HepG2 (cell line): ENCODE data around the gene VPS4B. TPM values are rescaled to one million over a fixed set of nuclear protein-coding genes. Genes with fewer than 3 reads are reported as not detected.

Experiments
- ARNTL ChIP-seq: sonication (generic); formaldehyde crosslinking; IDR thresholded peaks from 2 replicates; pipeline ENCODE4 v1.4.0; 2020; ENCODE audit warnings: mild to moderate bottlenecking, missing genetic modification reagents
- FOSL1 ChIP-seq: sonication (generic); formaldehyde crosslinking; IDR thresholded peaks from 2 replicates; pipeline ENCODE4 v1.9.0; 2021; ENCODE audit warnings: missing genetic modification reagents, borderline replicate concordance
- FOXA1 ChIP-seq, 2 experiments: fragments of 450-650 bp in 1 of 2; sonication (generic) in 1 of 2; formaldehyde crosslinking in 1 of 2; IDR thresholded peaks; 2 replicates each; pipeline versions ENCODE4 v1.4.0 to v1.6.1; 2016 to 2020; ENCODE audit warnings: missing genetic modification reagents in 1 of 2
- FOXP1 ChIP-seq, 2 experiments: fragments of 450-650 bp in 1 of 2; IDR thresholded peaks; 2 replicates each; pipeline ENCODE4 v1.6.1; 2017 to 2018; ENCODE audit warnings: antibody characterized with exemption in 1 of 2
- KLF11 ChIP-seq: IDR thresholded peaks from 2 replicates; pipeline ENCODE4 v1.6.1; 2016; ENCODE audit warnings: missing compliant biosample characterization
- KMT2A ChIP-seq: sonication (generic); formaldehyde crosslinking; IDR thresholded peaks from 2 replicates; pipeline ENCODE4 v1.4.0; 2020; ENCODE audit warnings: missing genetic modification reagents
- MATR3 ChIP-seq: sonication (generic); formaldehyde crosslinking; IDR thresholded peaks from 2 replicates; pipeline ENCODE4 v1.4.0; 2020; ENCODE audit warnings: missing genetic modification reagents
- NKX3-1 ChIP-seq: sonication (generic); formaldehyde crosslinking; IDR thresholded peaks from 2 replicates; pipeline ENCODE4 v1.5.0; 2020; ENCODE audit warnings: missing genetic modification reagents
- PCBP2 ChIP-seq: fragments of 200-400 bp; formaldehyde crosslinking; optimal IDR thresholded peaks from 2 replicates; pipeline ENCODE3; 2018; ENCODE audit warnings: low read length, low read depth; ENCODE audit not compliant: poor library complexity, severe bottlenecking
- TAF15 ChIP-seq: fragments of 200-400 bp; formaldehyde crosslinking; IDR thresholded peaks from one replicate; pipeline ENCODE4 v1.6.1; 2018; ENCODE audit warnings: mild to moderate bottlenecking, low read depth, low read length; ENCODE audit not compliant: poor library complexity, severe bottlenecking
- ZBTB20 ChIP-seq: sonication (generic); formaldehyde crosslinking; IDR thresholded peaks from 2 replicates; pipeline ENCODE4 v1.8.1; 2023; ENCODE audit warnings: missing genetic modification reagents, low read depth, mild to moderate bottlenecking, borderline replicate concordance
- ZIK1 ChIP-seq: sonication (generic); formaldehyde crosslinking; IDR thresholded peaks from 2 replicates; pipeline ENCODE4 v1.5.0; 2020; ENCODE audit warnings: mild to moderate bottlenecking, low read depth, missing genetic modification reagents, borderline replicate concordance
- ZKSCAN8 ChIP-seq: IDR thresholded peaks from 2 replicates; pipeline ENCODE4 v1.6.1; 2016; ENCODE audit warnings: borderline replicate concordance, missing genetic modification reagents, missing compliant biosample characterization
- ZMAT3 ChIP-seq: sonication (generic); formaldehyde crosslinking; conservative IDR thresholded peaks from 2 replicates; pipeline ENCODE4 v1.7.0; 2021; ENCODE audit warnings: missing genetic modification reagents
- ZNF17 ChIP-seq: sonication (generic); formaldehyde crosslinking; IDR thresholded peaks from 2 replicates; pipeline ENCODE4 v1.5.0; 2020; ENCODE audit warnings: mild to moderate bottlenecking, missing genetic modification reagents
- ZNF180 ChIP-seq: sonication (generic); formaldehyde crosslinking; IDR thresholded peaks from 2 replicates; pipeline ENCODE4 v1.4.0; 2020; ENCODE audit warnings: low read depth, missing genetic modification reagents, borderline replicate concordance
- ZNF230 ChIP-seq: sonication (generic); formaldehyde crosslinking; IDR thresholded peaks from 2 replicates; pipeline ENCODE4 v1.4.0; 2020; ENCODE audit warnings: mild to moderate bottlenecking, missing genetic modification reagents
- ZNF264 ChIP-seq: sonication (generic); formaldehyde crosslinking; IDR thresholded peaks from 2 replicates; pipeline ENCODE4 v1.4.0; 2020; ENCODE audit warnings: missing genetic modification reagents
- ZNF367 ChIP-seq: sonication (generic); formaldehyde crosslinking; IDR thresholded peaks from 2 replicates; pipeline ENCODE4 v1.4.0; 2020; ENCODE audit warnings: missing genetic modification reagents, borderline replicate concordance
- ZNF382 ChIP-seq: sonication (generic); formaldehyde crosslinking; IDR thresholded peaks from 2 replicates; pipeline ENCODE4 v1.5.0; 2020; ENCODE audit warnings: missing genetic modification reagents, mild to moderate bottlenecking, borderline replicate concordance
- ZNF432 ChIP-seq: sonication (generic); formaldehyde crosslinking; IDR thresholded peaks from 2 replicates; pipeline ENCODE4 v1.5.0; 2020; ENCODE audit warnings: missing genetic modification reagents, mild to moderate bottlenecking, borderline replicate concordance
- ZNF543 ChIP-seq: sonication (generic); formaldehyde crosslinking; IDR thresholded peaks from 2 replicates; pipeline ENCODE4 v1.4.0; 2020; ENCODE audit warnings: mild to moderate bottlenecking, missing genetic modification reagents
- ZNF547 ChIP-seq: sonication (generic); formaldehyde crosslinking; IDR thresholded peaks from 2 replicates; pipeline ENCODE4 v1.5.1; 2020; ENCODE audit warnings: mild to moderate bottlenecking, missing genetic modification reagents
- ZNF557 ChIP-seq: sonication (generic); formaldehyde crosslinking; IDR thresholded peaks from 2 replicates; pipeline ENCODE4 v1.4.0; 2020; ENCODE audit warnings: missing genetic modification reagents
- ZNF614 ChIP-seq: IDR thresholded peaks from 2 replicates; pipeline ENCODE4 v1.6.1; 2018; ENCODE audit warnings: missing biosample characterization, missing genetic modification reagents, inconsistent platforms, borderline replicate concordance
- ZNF713 ChIP-seq: sonication (generic); formaldehyde crosslinking; IDR thresholded peaks from 2 replicates; pipeline ENCODE4 v1.4.0; 2020; ENCODE audit warnings: mild to moderate bottlenecking, missing genetic modification reagents
- polyA plus RNA-seq, 8 experiments: library from polyadenylated mRNA; depleted of rRNA in 3 of 8; stranded (reverse) in 7 of 8; unstranded in 1 of 8; fragments of >200 nt; fragmentation: Illumina TruSeq in 4 of 8; extraction: Trizol in 4 of 8; gene quantifications; 2 replicates each; pipeline versions ENCODE4 v1.2.1 to v1.2.3, GENCODE V29; 2011 to 2016; ENCODE audit warnings: low read depth in 4 of 8, missing spikeins in 1 of 8, mixed read lengths in 1 of 8; ENCODE audit not compliant: insufficient read depth in 1 of 8
- total RNA-seq, 5 experiments: library from RNA; depleted of rRNA; stranded (reverse); fragments of >200 nt; fragmentation: Illumina TruSeq; extraction: Trizol; gene quantifications; 2 replicates each; pipeline ENCODE4 v1.2.3, GENCODE V29; 2016; ENCODE audit warnings: low read depth in 1 of 5
- TF ChIP-seq, protein P1 (sequence below): sonication (generic); formaldehyde crosslinking; IDR thresholded peaks from 2 replicates; pipeline ENCODE4 v1.4.0; 2020; ENCODE audit warnings: mild to moderate bottlenecking, missing genetic modification reagents, borderline replicate concordance
- TF ChIP-seq, protein P2 (sequence below): sonication (generic); formaldehyde crosslinking; conservative IDR thresholded peaks from 2 replicates; pipeline ENCODE4 v1.8.1; 2023; ENCODE audit warnings: missing genetic modification reagents

VPS4B gene
- total and polyA plus RNA-seq, 2 of the 13 experiments (the other 11 are each of a cell fraction or from before 2014, with no cell fraction given), result 12.8 to 25.9 TPM

DNA sequence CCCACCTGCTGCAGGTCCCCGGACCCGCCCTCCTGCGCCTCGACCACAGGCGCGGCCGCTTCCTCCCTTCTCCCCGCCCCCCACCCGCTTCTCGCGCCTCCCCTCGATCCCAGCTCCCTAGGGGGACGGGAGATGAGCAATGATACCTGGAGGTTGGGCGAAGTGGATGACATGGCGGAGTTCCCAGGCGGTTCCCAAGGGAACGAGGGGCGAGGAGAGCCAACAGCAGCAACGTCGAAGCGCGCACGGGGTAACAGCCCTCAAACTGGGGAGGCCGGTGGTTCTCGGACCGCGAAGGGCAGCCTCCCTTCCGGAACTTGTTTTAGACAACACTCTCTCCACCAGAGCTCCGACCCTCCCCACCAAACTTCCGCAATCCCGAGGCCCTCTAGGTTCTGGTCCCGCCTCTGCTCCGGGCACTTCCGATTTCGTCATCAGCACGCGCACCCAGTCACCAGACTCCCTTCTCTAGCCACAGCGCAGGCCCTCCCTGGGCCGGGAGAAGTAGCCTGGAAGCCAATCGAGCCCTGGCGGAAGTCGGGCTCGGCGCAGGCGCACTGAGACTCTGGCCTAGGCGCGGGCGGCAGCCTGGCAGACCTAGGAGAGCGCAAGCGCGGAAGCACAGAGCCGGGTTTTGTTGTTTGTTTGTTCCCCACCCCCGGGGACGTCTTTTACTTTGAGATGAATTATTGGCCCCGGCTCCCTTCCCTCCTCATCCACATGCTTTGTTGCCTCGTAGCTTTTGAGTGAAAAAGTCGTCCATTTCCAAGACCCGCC, at the start of gene VPS4B (continued):
- TF ChIP-seq ZNF230 (CRISPR knock-in tag) (0 out of 2 replicates have a peak, but pooled peaks have one; percentile 64), TAF15 (peak; percentile 77), ZKSCAN8 (CRISPR knock-in tag) (no peak), ARNTL (CRISPR knock-in tag) (no peak), ZNF17 (CRISPR knock-in tag) (no peak), NKX3-1 (CRISPR knock-in tag) (peak; percentile 81; the same call in 1 of the 2 replicates), ZNF543 (CRISPR knock-in tag) (peak; percentile 80; the same call in 1 of the 2 replicates), MATR3 (CRISPR knock-in tag) (no peak), KMT2A (CRISPR knock-in tag) (peak; percentile 32; the same call in 1 of the 2 replicates), ZNF432 (no peak), ZNF713 (no peak), ZMAT3 (no peak), ZIK1 (CRISPR knock-in tag) (no peak), ZBTB20 (CRISPR knock-in tag) (0 out of 2 replicates have a peak, but pooled peaks have one; percentile 36), FOSL1 (no peak), ZNF264 (no peak), ZNF367 (CRISPR knock-in tag) (0 out of 2 replicates have a peak, but pooled peaks have one; percentile 44), FOXP1 (IDR thresholded peaks at IDR 0.05) (no peak), FOXP1 (CRISPR knock-in tag; IDR thresholded peaks at IDR 0.05) (no peak), ZNF382 (CRISPR knock-in tag) (no peak), KLF11 (CRISPR knock-in tag) (0 out of 2 replicates have a peak, but pooled peaks have one; percentile 47), ZNF614 (peak; percentile 54; the same call in 1 of the 2 replicates), FOXA1 (IDR thresholded peaks at IDR 0.05) (no peak), FOXA1 (CRISPR knock-in tag; IDR thresholded peaks at IDR 0.05) (no peak), ZNF547 (0 out of 2 replicates have a peak, but pooled peaks have one; percentile 11), PCBP2 (no peak), ZNF557 (CRISPR knock-in tag) (no peak; the same call in 1 of the 2 replicates), ZNF180 (no peak)
- TF ChIP-seq, protein P1, sequence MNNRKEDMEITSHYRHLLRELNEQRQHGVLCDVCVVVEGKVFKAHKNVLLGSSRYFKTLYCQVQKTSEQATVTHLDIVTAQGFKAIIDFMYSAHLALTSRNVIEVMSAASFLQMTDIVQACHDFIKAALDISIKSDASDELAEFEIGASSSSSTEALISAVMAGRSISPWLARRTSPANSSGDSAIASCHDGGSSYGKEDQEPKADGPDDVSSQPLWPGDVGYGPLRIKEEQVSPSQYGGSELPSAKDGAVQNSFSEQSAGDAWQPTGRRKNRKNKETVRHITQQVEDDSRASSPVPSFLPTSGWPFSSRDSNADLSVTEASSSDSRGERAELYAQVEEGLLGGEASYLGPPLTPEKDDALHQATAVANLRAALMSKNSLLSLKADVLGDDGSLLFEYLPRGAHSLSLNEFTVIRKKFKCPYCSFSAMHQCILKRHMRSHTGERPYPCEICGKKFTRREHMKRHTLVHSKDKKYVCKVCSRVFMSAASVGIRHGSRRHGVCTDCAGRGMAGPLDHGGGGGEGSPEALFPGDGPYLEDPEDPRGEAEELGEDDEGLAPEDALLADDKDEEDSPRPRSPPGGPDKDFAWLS (CRISPR knock-in tag), result no peak
- TF ChIP-seq, protein P2, sequence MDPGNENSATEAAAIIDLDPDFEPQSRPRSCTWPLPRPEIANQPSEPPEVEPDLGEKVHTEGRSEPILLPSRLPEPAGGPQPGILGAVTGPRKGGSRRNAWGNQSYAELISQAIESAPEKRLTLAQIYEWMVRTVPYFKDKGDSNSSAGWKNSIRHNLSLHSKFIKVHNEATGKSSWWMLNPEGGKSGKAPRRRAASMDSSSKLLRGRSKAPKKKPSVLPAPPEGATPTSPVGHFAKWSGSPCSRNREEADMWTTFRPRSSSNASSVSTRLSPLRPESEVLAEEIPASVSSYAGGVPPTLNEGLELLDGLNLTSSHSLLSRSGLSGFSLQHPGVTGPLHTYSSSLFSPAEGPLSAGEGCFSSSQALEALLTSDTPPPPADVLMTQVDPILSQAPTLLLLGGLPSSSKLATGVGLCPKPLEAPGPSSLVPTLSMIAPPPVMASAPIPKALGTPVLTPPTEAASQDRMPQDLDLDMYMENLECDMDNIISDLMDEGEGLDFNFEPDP (CRISPR knock-in tag), result no peak
